ENCODE results near the gene REV1.

Gene REV1

GRCh38 chr2:99430614-99431291 is 59.1 kb downstream of the REV1 start:
- Histone ChIP-seq H3K9me3 (ENCODE audit: insufficient read depth, low read length) (no peaks in the 10 kb centered on the region), H3K79me2 (ENCODE audit: low read length) (no peaks in the 10 kb centered on the region), H4K20me1 (ENCODE audit: insufficient read depth, low read length) (no peaks in the 10 kb centered on the region), H3K36me3 (replicated peaks; ENCODE audit: low read depth, low read length) (peaks cover 27% of the 10 kb centered on the region), H3K4me1 (ENCODE audit: low read length) (no peaks in the 10 kb centered on the region), H3K4me3 (ENCODE audit: low read length) (no peak overlapping the region), H2AFZ (ENCODE audit: low read depth, low read length) (no peak overlapping the region), H3K27ac (ENCODE audit: low read length) (no peak overlapping the region), H3K27me3 (ENCODE audit: low read depth, low read length) (no peaks in the 10 kb centered on the region), H3K9ac (ENCODE audit: low read length) (no peak overlapping the region), H3K4me2 (ENCODE audit: low read length) (no peak overlapping the region)
- no peak for TF ChIP-seq CTCF (IDR thresholded peaks at IDR 0.05; ENCODE audit: low read depth, low read length)
- TF ChIP-seq EZH2phosphoT487 (IDR thresholded peaks at IDR 0.05; ENCODE audit: low read depth): no peak

DNA sequence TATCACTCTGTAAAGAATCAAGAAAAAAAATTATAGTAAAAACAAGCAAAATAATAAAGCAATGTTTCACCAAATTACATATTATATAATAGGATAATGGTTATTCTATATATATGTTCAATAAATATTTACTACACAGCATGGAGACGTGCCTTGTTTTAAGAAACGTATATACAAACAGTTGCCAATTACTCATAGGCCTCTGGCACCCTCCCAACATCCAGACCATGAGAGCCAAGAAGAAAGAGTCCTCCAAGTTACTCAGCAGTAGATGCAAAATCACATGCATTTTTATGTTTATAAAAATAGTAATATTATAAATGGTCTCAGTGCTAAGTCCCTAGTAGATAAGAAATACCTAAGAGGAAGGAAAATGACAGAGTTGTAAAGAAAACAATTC is 64.8 kb downstream of the REV1 start:
- H3K4me1 ChIP-seq (ENCODE audit: low read length): no peaks in the 10 kb centered on the region
- TF ChIP-seq CTCF (IDR thresholded peaks at IDR 0.05; ENCODE audit: low read depth, low read length): no peak
- H3K9me3 ChIP-seq (ENCODE audit: insufficient read depth, low read length): no peaks in the 10 kb centered on the region
- H3K27ac ChIP-seq (ENCODE audit: low read length): no peak overlapping the region
- H2AFZ ChIP-seq (ENCODE audit: low read depth, low read length): no peak overlapping the region
- H3K4me3 ChIP-seq (ENCODE audit: low read length): no peak overlapping the region
- H3K4me2 ChIP-seq (ENCODE audit: low read length): no peak overlapping the region
- H3K79me2 ChIP-seq (ENCODE audit: low read length): no peaks in the 10 kb centered on the region
- H3K9ac ChIP-seq (ENCODE audit: low read length): no peak overlapping the region
- no peaks in the 10 kb centered on the region for H3K27me3 ChIP-seq (ENCODE audit: low read depth, low read length)
- H4K20me1 ChIP-seq (ENCODE audit: insufficient read depth, low read length): no peaks in the 10 kb centered on the region
- peaks cover 38% of the 10 kb centered on the region for H3K36me3 ChIP-seq (replicated peaks; ENCODE audit: low read depth, low read length)

- Histone ChIP-seq H3K9me3 (ENCODE audit: insufficient read depth, low read length) (no peaks in the 10 kb centered on the region), H4K20me1 (ENCODE audit: insufficient read depth, low read length) (no peaks in the 10 kb centered on the region), H3K79me2 (ENCODE audit: low read length) (no peaks in the 10 kb centered on the region), H3K36me3 (replicated peaks; ENCODE audit: low read depth, low read length) (peaks cover 39% of the 10 kb centered on the region), H3K4me1 (ENCODE audit: low read length) (no peaks in the 10 kb centered on the region), H2AFZ (ENCODE audit: low read depth, low read length) (no peak overlapping the region), H3K27me3 (ENCODE audit: low read depth, low read length) (no peaks in the 10 kb centered on the region), H3K4me2 (ENCODE audit: low read length) (no peak overlapping the region), H3K9ac (ENCODE audit: low read length) (no peak overlapping the region), H3K4me3 (ENCODE audit: low read length) (no peak overlapping the region), H3K27ac (ENCODE audit: low read length) (no peak overlapping the region)
- no peak for TF ChIP-seq CTCF (IDR thresholded peaks at IDR 0.05; ENCODE audit: low read depth, low read length)
- no peak for TF ChIP-seq EZH2phosphoT487 (IDR thresholded peaks at IDR 0.05; ENCODE audit: low read depth)
These were observed 65.4 kb downstream of the REV1 start for GRCh38 chr2:99424371-99424770.

DNA sequence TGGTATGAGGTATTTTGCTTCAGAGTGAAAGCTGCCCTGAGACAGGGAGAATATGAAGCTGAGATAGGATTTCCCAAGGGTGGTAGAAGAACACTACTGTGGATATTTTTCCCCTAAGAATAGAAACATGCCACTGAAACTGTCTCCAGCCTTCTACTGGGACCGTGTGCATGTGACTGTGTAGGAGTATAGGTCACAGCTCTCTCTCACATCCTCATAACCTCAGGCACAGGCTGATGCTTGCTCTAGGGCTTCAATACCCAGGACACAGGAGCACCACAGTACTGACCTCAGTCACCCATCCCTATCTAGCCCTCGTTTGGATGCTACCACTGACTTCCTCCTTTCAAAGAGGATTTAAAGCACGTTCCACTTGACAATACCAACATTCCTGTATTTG is 67.2 kb downstream of the REV1 start:
- Histone ChIP-seq H3K4me3 (ENCODE audit: low read length) (no peak overlapping the region), H3K4me1 (ENCODE audit: low read length) (no peaks in the 10 kb centered on the region), H3K36me3 (replicated peaks; ENCODE audit: low read depth, low read length) (peaks cover 37% of the 10 kb centered on the region), H2AFZ (ENCODE audit: low read depth, low read length) (no peak overlapping the region), H4K20me1 (ENCODE audit: insufficient read depth, low read length) (no peaks in the 10 kb centered on the region), H3K9me3 (ENCODE audit: insufficient read depth, low read length) (no peaks in the 10 kb centered on the region), H3K9ac (ENCODE audit: low read length) (no peak overlapping the region), H3K79me2 (ENCODE audit: low read length) (no peaks in the 10 kb centered on the region), H3K4me2 (ENCODE audit: low read length) (no peak overlapping the region), H3K27me3 (ENCODE audit: low read depth, low read length) (no peaks in the 10 kb centered on the region), H3K27ac (ENCODE audit: low read length) (no peak overlapping the region)
- TF ChIP-seq CTCF (IDR thresholded peaks at IDR 0.05; ENCODE audit: low read depth, low read length) (no peak), EZH2phosphoT487 (IDR thresholded peaks at IDR 0.05; ENCODE audit: low read depth) (no peak)
